Ovary (tissue), 3 donors: ENCODE results near the gene SNCG.
"Not testable (repeated sequence)": the region's sequence is repeated elsewhere in the genome, so short reads cannot be mapped to it uniquely, and the experiment has no call there.

Source experiments
- CTCF ChIP-seq, 3 donors: fragments of 450-650 bp in 2 of 3; fragments of 200-600 bp in 1 of 3; IDR thresholded peaks; one replicate each; pipeline versions ENCODE4 v1.5.1 to v1.8.0; 2016 to 2022; ENCODE audit warnings: antibody characterized with exemption in 3 of 3, mild to moderate bottlenecking in 1 of 3
- EP300 ChIP-seq: sonication (generic); formaldehyde crosslinking; IDR thresholded peaks from one replicate; pipeline ENCODE4 v1.6.1; 2017; ENCODE audit warnings: antibody characterized with exemption
- POLR2A ChIP-seq: fragments of 450-650 bp; IDR thresholded peaks from one replicate; pipeline ENCODE4 v1.6.1; 2017; ENCODE audit warnings: antibody characterized with exemption, mild to moderate bottlenecking, moderate library complexity
- donor health status: DM: no; HTN: no; CAD: no.

- not testable (repeated sequence) for TF ChIP-seq EP300; CTCF (IDR thresholded peaks at IDR 0.05); POLR2A
Observed at GRCh38 chr10:86934162-86934711, 24.2 kb upstream of the SNCG start.
